H1 (cell line): ENCODE measurements around the gene NEDD8.

Experiments
- BACH1 ChIP-seq: IDR thresholded peaks from 2 replicates; pipeline ENCODE4 v1.6.1; 2012; ENCODE audit warnings: low read length, improper control_type of control experiment
- EP300 ChIP-seq, 2 experiments: IDR thresholded peaks; 1 replicate in 1 of 2; 2 replicates in 1 of 2; pipeline ENCODE4 v1.6.1; 2011 to 2012; ENCODE audit warnings: low read depth in 2 of 2, low read length in 2 of 2, mild to moderate bottlenecking in 2 of 2, borderline replicate concordance in 1 of 2, inconsistent platforms in 1 of 2, moderate library complexity in 1 of 2
- EZH2 ChIP-seq: fragments of 200-600 bp; sonication (generic); IDR thresholded peaks from 2 replicates; pipeline ENCODE4 v1.7.1; 2012; ENCODE audit warnings: low read depth, mild to moderate bottlenecking, moderate library complexity, low read length, inconsistent platforms; ENCODE audit not compliant: severe bottlenecking
- NRF1 ChIP-seq: IDR thresholded peaks from 2 replicates; pipeline ENCODE4 v1.6.1; 2011; ENCODE audit warnings: mild to moderate bottlenecking, low read depth, low read length, improper control_type of control experiment
- POLR2A ChIP-seq, 2 experiments: IDR thresholded peaks; 1 replicate in 1 of 2; 2 replicates in 1 of 2; pipeline ENCODE4 v1.6.1; 2011; ENCODE audit warnings: low read depth in 2 of 2, low read length in 2 of 2, mild to moderate bottlenecking in 2 of 2; ENCODE audit errors: control extremely low read depth in 1 of 2
- SIX5 ChIP-seq: IDR thresholded peaks from 2 replicates; pipeline ENCODE4 v1.6.1; 2011; ENCODE audit warnings: mild to moderate bottlenecking, low read depth, low read length
- SP1 ChIP-seq: IDR thresholded peaks from 2 replicates; pipeline ENCODE4 v1.6.1; 2011; ENCODE audit warnings: low read depth, low read length
- TAF7 ChIP-seq: optimal IDR thresholded peaks from 2 replicates; pipeline ENCODE3; 2011; ENCODE audit warnings: low read depth, mild to moderate bottlenecking, inconsistent platforms, low read length, moderate library complexity, borderline replicate concordance
- YY1 ChIP-seq: IDR thresholded peaks from 2 replicates; pipeline ENCODE4 v1.6.1; 2011; ENCODE audit warnings: low read depth, mild to moderate bottlenecking, low read length
- ZNF274 ChIP-seq: IDR thresholded peaks from 2 replicates; pipeline ENCODE4 v1.7.0; 2012; ENCODE audit warnings: low read length, borderline replicate concordance; ENCODE audit errors: extremely low read depth
- TF ChIP-seq, protein P1 (sequence below), 3 experiments: IDR thresholded peaks; 1 replicate in 2 of 3; 2 replicates in 1 of 3; pipeline versions ENCODE4 v1.5.1 to v1.6.1; 2011; ENCODE audit warnings: low read length in 3 of 3, mild to moderate bottlenecking in 3 of 3, inconsistent platforms in 2 of 3, low read depth in 1 of 3, moderate library complexity in 1 of 3; ENCODE audit not compliant: insufficient read depth in 1 of 3; ENCODE audit errors: control extremely low read depth in 1 of 3

DNA sequence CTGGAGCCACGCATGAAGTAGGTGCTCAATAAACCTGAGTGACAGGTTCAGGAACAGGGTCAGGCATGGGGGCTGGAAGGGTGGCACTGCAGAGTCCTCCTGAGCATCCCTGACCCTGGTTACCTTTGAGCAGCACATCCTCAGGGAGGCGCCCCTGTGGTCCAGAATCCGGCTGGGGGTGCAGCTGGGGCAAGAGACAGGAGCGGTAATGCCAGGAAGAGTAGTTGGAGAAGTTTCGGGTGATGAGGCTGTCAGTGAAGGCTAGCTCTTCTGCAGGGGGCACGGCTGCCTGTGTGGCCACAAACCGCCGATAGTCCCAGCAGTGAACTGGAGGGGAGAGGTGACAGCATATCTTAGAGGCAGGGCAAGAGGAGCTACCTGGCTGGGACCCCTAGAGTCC, 37.2 kb upstream of the NEDD8 start:
- TF ChIP-seq NRF1 (no peak), TAF7 (no peak), ZNF274 (no peak), EZH2 (no peak), EP300 (IDR thresholded peaks at IDR 0.05; ENCODE audit: borderline replicate concordance in 1 of 2, low read depth in 2 of 2, low read length in 2 of 2) (no peak), BACH1 (no peak), SP1 (no peak), POLR2A (IDR thresholded peaks at IDR 0.05; ENCODE audit: control extremely low read depth in 1 of 2, low read depth in 2 of 2, low read length in 2 of 2) (no peak), SIX5 (no peak), YY1 (no peak)
- TF ChIP-seq, protein P1, sequence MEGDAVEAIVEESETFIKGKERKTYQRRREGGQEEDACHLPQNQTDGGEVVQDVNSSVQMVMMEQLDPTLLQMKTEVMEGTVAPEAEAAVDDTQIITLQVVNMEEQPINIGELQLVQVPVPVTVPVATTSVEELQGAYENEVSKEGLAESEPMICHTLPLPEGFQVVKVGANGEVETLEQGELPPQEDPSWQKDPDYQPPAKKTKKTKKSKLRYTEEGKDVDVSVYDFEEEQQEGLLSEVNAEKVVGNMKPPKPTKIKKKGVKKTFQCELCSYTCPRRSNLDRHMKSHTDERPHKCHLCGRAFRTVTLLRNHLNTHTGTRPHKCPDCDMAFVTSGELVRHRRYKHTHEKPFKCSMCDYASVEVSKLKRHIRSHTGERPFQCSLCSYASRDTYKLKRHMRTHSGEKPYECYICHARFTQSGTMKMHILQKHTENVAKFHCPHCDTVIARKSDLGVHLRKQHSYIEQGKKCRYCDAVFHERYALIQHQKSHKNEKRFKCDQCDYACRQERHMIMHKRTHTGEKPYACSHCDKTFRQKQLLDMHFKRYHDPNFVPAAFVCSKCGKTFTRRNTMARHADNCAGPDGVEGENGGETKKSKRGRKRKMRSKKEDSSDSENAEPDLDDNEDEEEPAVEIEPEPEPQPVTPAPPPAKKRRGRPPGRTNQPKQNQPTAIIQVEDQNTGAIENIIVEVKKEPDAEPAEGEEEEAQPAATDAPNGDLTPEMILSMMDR (IDR thresholded peaks at IDR 0.05; ENCODE audit: control extremely low read depth in 1 of 3, insufficient read depth in 1 of 3, low read depth in 1 of 3, low read length in 3 of 3), result no peak
